Astrocyte of the cerebellum (primary cell): Measurements from ENCODE around the gene SLIT3.

Experiments used
- DNase-seq: peaks from one replicate; pipeline ENCODE4 v3.0.0-alpha.2; 2011; ENCODE audit warnings: low read depth
- H3K4me3 ChIP-seq: 2 replicates; pipeline ENCODE4 v1.5.1; 2011; ENCODE audit warnings: mild to moderate bottlenecking, low read depth, low read length, moderate library complexity
- CTCF ChIP-seq: IDR thresholded peaks from 2 replicates; pipeline ENCODE4 v1.5.1; 2012; ENCODE audit warnings: low read length, low read depth, moderate library complexity, mild to moderate bottlenecking; ENCODE audit errors: missing control alignments
- in situ Hi-C: cut with HindIII; loops from 2 replicates; pipeline ENCODE4 v1.10.0; 2017; ENCODE audit warnings: low sequenced_read_pairs

SLIT3 gene

GRCh38 chr5:169302491-169303118, 1.7 kb upstream of the SLIT3 start:
- peak; percentile 76 for DNase-seq
- in situ Hi-C loops = no loop called here
- no peak overlapping the region for H3K4me3 ChIP-seq
- TF ChIP-seq CTCF = peak; percentile 95

- in situ Hi-C loops = no loop called here
- TF ChIP-seq CTCF = no peak
- no peak overlapping the region for H3K4me3 ChIP-seq
- no peak for DNase-seq
These were observed 1.0 kb upstream of the SLIT3 start for GRCh38 chr5:169301986-169302385.

GRCh38 chr5:169301386-169301934, 521 bp upstream of the SLIT3 start:
- no peak for DNase-seq
- TF ChIP-seq CTCF = no peak
- H3K4me3 ChIP-seq = peak overlapping the region; percentile 47
- in situ Hi-C loops = no loop called here

- in situ Hi-C loops = no loop called here
- no peak for DNase-seq
- peak overlapping the region; percentile 47 for H3K4me3 ChIP-seq
- no peak for TF ChIP-seq CTCF
These were observed 1.1 kb downstream of the SLIT3 start for GRCh38 chr5:169299663-169300467.

- in situ Hi-C loops = no loop called here
- DNase-seq = no peak
- peak overlapping the region; percentile 47 for H3K4me3 ChIP-seq
- TF ChIP-seq CTCF = no peak
These were observed 1.7 kb downstream of the SLIT3 start for GRCh38 chr5:169299191-169299662.

- H3K4me3 ChIP-seq = no peak overlapping the region
- no peak for TF ChIP-seq CTCF
- in situ Hi-C loops = no loop called here
These were observed 2.7 kb downstream of the SLIT3 start for GRCh38 chr5:169298193-169298592.

More at GRCh38 chr5:169298193-169298592, 2.7 kb downstream of the SLIT3 start:
- DNase-seq = no peak
